ENCODE measurements around the gene KLHL6.
"Not testable (repeated sequence)": the region's sequence is repeated elsewhere in the genome, so short reads cannot be mapped to it uniquely, and the experiment has no call there.

Gene KLHL6

DNA sequence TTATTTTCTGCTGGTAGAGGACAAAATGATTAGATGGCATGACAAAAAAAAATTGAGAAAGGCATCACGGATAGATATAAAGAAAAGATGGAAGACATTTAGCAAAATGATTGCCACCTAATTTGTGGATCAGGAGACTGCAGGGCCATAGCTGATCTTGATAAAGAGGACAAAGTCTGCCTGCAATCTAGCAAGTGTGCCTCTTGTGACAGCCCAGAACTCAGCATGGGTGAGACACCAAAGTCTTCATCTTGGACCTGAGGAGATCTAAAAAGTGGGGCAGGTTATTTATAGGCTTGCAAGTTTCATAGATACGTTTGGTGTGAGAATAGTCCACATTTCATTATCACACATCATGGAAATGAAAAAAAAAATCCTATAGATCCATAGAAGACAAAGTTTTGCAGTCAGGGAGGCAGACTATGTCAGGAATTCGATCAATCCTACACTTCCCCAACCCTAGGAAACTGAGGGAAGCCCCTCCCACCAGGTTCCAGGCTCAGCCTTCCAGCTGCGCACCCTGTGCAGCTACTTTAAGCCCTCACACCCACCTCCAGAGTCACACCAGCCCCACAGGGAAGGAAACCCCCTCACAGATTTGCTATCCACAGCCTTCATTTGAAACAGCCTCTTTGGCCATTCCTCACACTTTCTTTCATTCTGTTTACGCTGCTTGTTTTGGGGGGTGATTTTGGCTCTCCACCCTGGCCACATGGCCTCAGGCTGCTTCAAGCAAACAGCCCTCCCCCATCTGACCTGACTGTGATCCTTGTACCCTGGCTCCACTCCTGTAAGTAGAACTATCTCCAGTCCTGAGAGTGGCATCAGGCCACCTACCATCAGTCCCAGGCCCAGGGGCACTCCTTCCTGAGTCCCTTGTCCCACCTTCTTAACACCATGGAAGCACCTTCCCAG, 28.1 kb upstream of the KLHL6 start:
- Histone ChIP-seq H3K36me3 (ENCODE audit: control insufficient read depth, insufficient read depth, low read length) (no peaks in the 10 kb centered on the region), H3K9me3 (ENCODE audit: control insufficient read depth, insufficient read depth, low read depth, low read length) (no peaks in the 10 kb centered on the region), H3K9ac (ENCODE audit: low read length) (no peak overlapping the region), H3K27me3 (ENCODE audit: control insufficient read depth, insufficient read depth, low read length) (no peaks in the 10 kb centered on the region), H3K4me3 (ENCODE audit: low read depth, low read length) (no peak overlapping the region), H3K27ac (ENCODE audit: low read depth, low read length) (no peak overlapping the region), H3K4me1 (ENCODE audit: control insufficient read depth, insufficient read depth, low read length) (peaks cover 19% of the 10 kb centered on the region)

GRCh38 chr3:183582161-183582560, 26.7 kb upstream of the KLHL6 start:
- H3K4me1 ChIP-seq (ENCODE audit: control insufficient read depth, insufficient read depth, low read length) = peaks cover 19% of the 10 kb centered on the region
- H3K27me3 ChIP-seq (ENCODE audit: control insufficient read depth, insufficient read depth, low read length) = no peaks in the 10 kb centered on the region
- no peaks in the 10 kb centered on the region for H3K9me3 ChIP-seq (ENCODE audit: control insufficient read depth, insufficient read depth, low read depth, low read length)
- H3K4me3 ChIP-seq (ENCODE audit: low read depth, low read length) = no peak overlapping the region
- H3K36me3 ChIP-seq (ENCODE audit: control insufficient read depth, insufficient read depth, low read length) = no peaks in the 10 kb centered on the region
- no peak overlapping the region for H3K27ac ChIP-seq (ENCODE audit: low read depth, low read length)
- H3K9ac ChIP-seq (ENCODE audit: low read length) = no peak overlapping the region

GRCh38 chr3:183581496-183582155, 26.1 kb upstream of the KLHL6 start:
- Histone ChIP-seq H3K9ac (ENCODE audit: low read length) (no peak overlapping the region), H3K4me1 (ENCODE audit: control insufficient read depth, insufficient read depth, low read length) (peaks cover 22% of the 10 kb centered on the region), H3K36me3 (ENCODE audit: control insufficient read depth, insufficient read depth, low read length) (no peaks in the 10 kb centered on the region), H3K9me3 (ENCODE audit: control insufficient read depth, insufficient read depth, low read depth, low read length) (no peaks in the 10 kb centered on the region), H3K27me3 (ENCODE audit: control insufficient read depth, insufficient read depth, low read length) (no peaks in the 10 kb centered on the region), H3K4me3 (ENCODE audit: low read depth, low read length) (no peak overlapping the region), H3K27ac (ENCODE audit: low read depth, low read length) (no peak overlapping the region)

DNA sequence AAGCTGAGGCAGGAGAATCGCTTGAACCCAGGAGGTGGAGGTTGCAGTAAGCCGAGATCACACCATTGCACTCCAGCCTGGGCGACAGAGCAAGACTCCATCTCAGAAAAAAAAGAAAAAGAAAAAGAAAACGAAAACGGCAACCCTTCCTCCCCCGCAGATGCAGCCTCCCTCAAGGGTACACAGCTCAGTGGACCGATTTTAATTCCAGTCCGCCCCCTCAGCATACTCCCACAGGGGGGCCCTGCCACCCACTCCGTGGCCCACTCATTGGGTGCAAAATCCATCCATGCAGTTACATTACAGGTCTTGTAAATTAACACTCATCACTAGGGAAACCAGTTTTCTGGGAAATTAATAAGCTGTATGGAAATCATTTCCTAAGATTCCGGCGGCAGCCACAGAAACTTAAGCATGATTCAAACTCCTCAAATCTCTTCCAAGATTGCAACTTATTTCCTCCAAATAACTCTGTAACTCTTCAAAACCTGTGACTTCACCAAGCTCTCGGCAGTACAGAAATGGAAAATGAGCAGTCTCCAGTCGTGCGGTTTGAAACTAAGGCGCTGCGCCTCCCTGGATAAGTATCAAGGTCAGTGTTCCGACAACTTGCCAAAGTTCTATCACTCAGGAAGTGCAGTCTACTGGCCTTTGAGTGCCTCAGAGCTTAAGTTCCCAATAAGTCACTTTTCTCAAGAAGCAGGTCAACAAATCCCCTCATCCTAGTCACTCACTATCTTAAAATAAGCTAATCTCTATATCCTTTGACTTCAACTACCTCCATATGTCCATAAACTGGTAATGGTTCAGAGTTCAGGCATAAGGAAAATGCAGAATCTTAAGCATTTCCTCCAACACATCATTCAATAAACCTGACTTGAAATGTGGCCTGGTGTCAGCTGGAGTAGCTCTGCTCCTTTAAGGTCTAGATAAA, 24.7 kb upstream of the KLHL6 start:
- H3K9me3 ChIP-seq (ENCODE audit: control insufficient read depth, insufficient read depth, low read depth, low read length) = no peaks in the 10 kb centered on the region
- no peak overlapping the region for H3K27ac ChIP-seq (ENCODE audit: low read depth, low read length)
- H3K36me3 ChIP-seq (ENCODE audit: control insufficient read depth, insufficient read depth, low read length) = no peaks in the 10 kb centered on the region
- no peak overlapping the region for H3K9ac ChIP-seq (ENCODE audit: low read length)
- H3K4me3 ChIP-seq (ENCODE audit: low read depth, low read length) = no peak overlapping the region
- no peaks in the 10 kb centered on the region for H3K27me3 ChIP-seq (ENCODE audit: control insufficient read depth, insufficient read depth, low read length)
- peaks cover 27% of the 10 kb centered on the region for H3K4me1 ChIP-seq (ENCODE audit: control insufficient read depth, insufficient read depth, low read length)

DNA sequence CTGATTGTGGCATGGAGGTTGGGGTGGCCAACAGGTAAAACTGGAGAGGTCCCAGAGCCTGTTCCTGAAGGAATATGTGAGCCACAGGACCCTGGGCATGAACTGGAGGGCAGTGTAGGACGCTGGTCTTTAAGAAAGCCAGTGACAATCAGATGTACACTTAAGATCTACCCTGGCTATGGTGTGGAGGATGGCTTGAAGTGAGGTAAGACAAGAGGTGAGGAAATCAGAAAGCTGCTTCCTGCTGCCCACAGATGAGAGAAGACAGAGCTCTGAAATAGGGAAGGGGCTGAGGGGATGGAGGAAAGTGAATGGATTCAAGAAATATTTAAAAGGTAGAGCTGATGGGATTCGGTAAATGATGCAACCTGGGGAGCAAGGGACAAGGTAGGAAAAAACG, 22.7 kb upstream of the KLHL6 start:
- Histone ChIP-seq H3K27ac (ENCODE audit: low read depth, low read length) (no peak overlapping the region), H3K9me3 (ENCODE audit: control insufficient read depth, insufficient read depth, low read depth, low read length) (no peaks in the 10 kb centered on the region), H3K4me1 (ENCODE audit: control insufficient read depth, insufficient read depth, low read length) (peaks cover 8% of the 10 kb centered on the region), H3K4me3 (ENCODE audit: low read depth, low read length) (no peak overlapping the region), H3K9ac (ENCODE audit: low read length) (no peak overlapping the region), H3K36me3 (ENCODE audit: control insufficient read depth, insufficient read depth, low read length) (no peaks in the 10 kb centered on the region), H3K27me3 (ENCODE audit: control insufficient read depth, insufficient read depth, low read length) (no peaks in the 10 kb centered on the region)

DNA sequence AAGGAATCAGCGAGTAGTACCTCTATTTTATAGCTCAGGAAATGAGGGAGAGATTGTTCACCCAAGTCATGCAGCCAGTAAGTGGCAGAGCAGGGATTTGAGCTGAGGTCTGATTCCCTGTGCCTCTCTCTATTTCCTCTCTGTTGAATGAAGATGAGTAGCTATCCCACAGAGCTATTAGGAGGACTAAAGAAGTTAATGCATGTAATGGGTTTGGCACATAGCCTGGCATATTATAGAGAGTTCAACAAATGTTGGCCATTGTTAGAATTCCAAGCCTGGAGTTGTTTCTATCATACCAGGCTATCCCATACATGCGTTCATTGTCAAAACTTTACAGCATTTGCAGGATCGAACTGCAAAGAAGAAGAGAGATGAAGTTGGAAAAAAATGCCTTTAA, 21.8 kb upstream of the KLHL6 start:
- Histone ChIP-seq H3K4me1 (ENCODE audit: control insufficient read depth, insufficient read depth, low read length) (peaks cover 8% of the 10 kb centered on the region), H3K4me3 (ENCODE audit: low read depth, low read length) (no peak overlapping the region)

GRCh38 chr3:183576487-183577107, 21.1 kb upstream of the KLHL6 start:
- Histone ChIP-seq H3K27me3 (ENCODE audit: control insufficient read depth, insufficient read depth, low read length) (no peaks in the 10 kb centered on the region), H3K27ac (ENCODE audit: low read depth, low read length) (no peak overlapping the region), H3K4me3 (ENCODE audit: low read depth, low read length) (no peak overlapping the region), H3K36me3 (ENCODE audit: control insufficient read depth, insufficient read depth, low read length) (no peaks in the 10 kb centered on the region), H3K9me3 (ENCODE audit: control insufficient read depth, insufficient read depth, low read depth, low read length) (no peaks in the 10 kb centered on the region), H3K4me1 (ENCODE audit: control insufficient read depth, insufficient read depth, low read length) (peaks cover 8% of the 10 kb centered on the region), H3K9ac (ENCODE audit: low read length) (no peak overlapping the region)

More for the DNA sequence above, 21.8 kb upstream of the KLHL6 start:
- no peaks in the 10 kb centered on the region for H3K9me3 ChIP-seq (ENCODE audit: control insufficient read depth, insufficient read depth, low read depth, low read length)
- no peaks in the 10 kb centered on the region for H3K36me3 ChIP-seq (ENCODE audit: control insufficient read depth, insufficient read depth, low read length)
- H3K9ac ChIP-seq (ENCODE audit: low read length) = no peak overlapping the region
- H3K27me3 ChIP-seq (ENCODE audit: control insufficient read depth, insufficient read depth, low read length) = no peaks in the 10 kb centered on the region
- no peak overlapping the region for H3K27ac ChIP-seq (ENCODE audit: low read depth, low read length)

DNA sequence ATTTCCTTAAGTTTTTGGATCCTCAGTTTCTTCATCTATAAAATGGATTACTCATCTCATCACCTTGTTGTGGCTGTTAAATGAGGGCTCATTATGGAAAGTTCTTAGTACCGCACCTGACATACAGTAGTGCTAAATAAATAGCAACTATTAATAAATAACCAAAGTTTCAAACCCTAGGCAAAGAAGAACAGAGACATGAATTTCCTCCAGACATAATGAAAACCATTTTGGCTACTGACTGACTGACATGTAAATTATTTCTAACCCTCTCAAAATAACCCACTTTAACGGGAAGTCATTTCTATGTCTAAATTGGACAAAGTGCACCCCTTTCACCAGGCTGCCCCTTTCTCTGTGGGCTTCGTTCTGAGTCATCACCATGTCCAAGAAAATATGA, 17.4 kb upstream of the KLHL6 start:
- no peak overlapping the region for H3K4me3 ChIP-seq (ENCODE audit: low read depth, low read length)
- no peaks in the 10 kb centered on the region for H3K27me3 ChIP-seq (ENCODE audit: control insufficient read depth, insufficient read depth, low read length)
- H3K9ac ChIP-seq (ENCODE audit: low read length) = no peak overlapping the region
- H3K27ac ChIP-seq (ENCODE audit: low read depth, low read length) = no peak overlapping the region
- H3K9me3 ChIP-seq (ENCODE audit: control insufficient read depth, insufficient read depth, low read depth, low read length) = no peaks in the 10 kb centered on the region
- H3K36me3 ChIP-seq (ENCODE audit: control insufficient read depth, insufficient read depth, low read length) = no peaks in the 10 kb centered on the region
- H3K4me1 ChIP-seq (ENCODE audit: control insufficient read depth, insufficient read depth, low read length) = peaks cover 8% of the 10 kb centered on the region

- H3K9me3 ChIP-seq (ENCODE audit: control insufficient read depth, insufficient read depth, low read depth, low read length); H3K4me3 ChIP-seq (ENCODE audit: low read depth, low read length); H3K36me3 ChIP-seq (ENCODE audit: control insufficient read depth, insufficient read depth, low read length); H3K27me3 ChIP-seq (ENCODE audit: control insufficient read depth, insufficient read depth, low read length); H3K27ac ChIP-seq (ENCODE audit: low read depth, low read length); H3K9ac ChIP-seq (ENCODE audit: low read length); H3K4me1 ChIP-seq (ENCODE audit: control insufficient read depth, insufficient read depth, low read length): not testable (repeated sequence)
Measured at GRCh38 chr3:183570191-183570590, 14.7 kb upstream of the KLHL6 start.

GRCh38 chr3:183566880-183567279, 11.4 kb upstream of the KLHL6 start:
- no peaks in the 10 kb centered on the region for H3K9me3 ChIP-seq (ENCODE audit: control insufficient read depth, insufficient read depth, low read depth, low read length)
- no peaks in the 10 kb centered on the region for H3K36me3 ChIP-seq (ENCODE audit: control insufficient read depth, insufficient read depth, low read length)
- H3K9ac ChIP-seq (ENCODE audit: low read length) = no peak overlapping the region
- H3K4me3 ChIP-seq (ENCODE audit: low read depth, low read length) = no peak overlapping the region
- peaks cover 5% of the 10 kb centered on the region; the same call in 1 of the 2 replicates for H3K4me1 ChIP-seq (ENCODE audit: control insufficient read depth, insufficient read depth, low read length)
- H3K27ac ChIP-seq (ENCODE audit: low read depth, low read length) = no peak overlapping the region
- no peaks in the 10 kb centered on the region for H3K27me3 ChIP-seq (ENCODE audit: control insufficient read depth, insufficient read depth, low read length)
